OCI-LY3 (cell line): ENCODE results near the gene ARHGAP12.

ENCODE experiments used
- EZH2phosphoT487 ChIP-seq: fragments of 200-600 bp; shearing (Covaris generic); IDR thresholded peaks from 2 replicates; pipeline ENCODE4 v1.6.1; 2018; ENCODE audit warnings: antibody characterized with exemption, mixed run types, low read depth
- TF ChIP-seq, protein P1 (sequence below): fragments of 200-600, 300-600 bp; sonication (generic); IDR thresholded peaks from 2 replicates; pipeline ENCODE4 v1.5.1; 2014; ENCODE audit warnings: antibody characterized with exemption, low read length, low read depth

DNA sequence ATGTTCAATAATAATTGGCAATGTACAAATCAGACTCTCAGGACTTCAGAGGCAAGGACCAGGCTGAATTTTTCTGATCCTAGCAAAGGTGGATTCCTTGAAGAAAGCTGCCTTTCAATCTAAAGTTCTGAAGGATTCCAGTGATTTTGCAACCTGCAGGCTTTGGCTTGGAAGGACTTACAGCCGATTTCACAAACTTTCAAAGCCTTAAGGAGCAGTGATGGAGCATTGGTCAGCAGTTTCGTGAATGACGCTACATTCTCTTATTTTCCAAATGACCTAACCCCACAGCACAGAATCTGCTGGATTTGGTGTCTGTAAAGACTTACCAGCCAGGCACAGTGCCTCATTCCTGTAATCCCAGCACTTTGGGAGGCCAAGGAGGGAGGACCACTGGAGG, 167.5 kb downstream of the ARHGAP12 start:
- TF ChIP-seq, protein P1, sequence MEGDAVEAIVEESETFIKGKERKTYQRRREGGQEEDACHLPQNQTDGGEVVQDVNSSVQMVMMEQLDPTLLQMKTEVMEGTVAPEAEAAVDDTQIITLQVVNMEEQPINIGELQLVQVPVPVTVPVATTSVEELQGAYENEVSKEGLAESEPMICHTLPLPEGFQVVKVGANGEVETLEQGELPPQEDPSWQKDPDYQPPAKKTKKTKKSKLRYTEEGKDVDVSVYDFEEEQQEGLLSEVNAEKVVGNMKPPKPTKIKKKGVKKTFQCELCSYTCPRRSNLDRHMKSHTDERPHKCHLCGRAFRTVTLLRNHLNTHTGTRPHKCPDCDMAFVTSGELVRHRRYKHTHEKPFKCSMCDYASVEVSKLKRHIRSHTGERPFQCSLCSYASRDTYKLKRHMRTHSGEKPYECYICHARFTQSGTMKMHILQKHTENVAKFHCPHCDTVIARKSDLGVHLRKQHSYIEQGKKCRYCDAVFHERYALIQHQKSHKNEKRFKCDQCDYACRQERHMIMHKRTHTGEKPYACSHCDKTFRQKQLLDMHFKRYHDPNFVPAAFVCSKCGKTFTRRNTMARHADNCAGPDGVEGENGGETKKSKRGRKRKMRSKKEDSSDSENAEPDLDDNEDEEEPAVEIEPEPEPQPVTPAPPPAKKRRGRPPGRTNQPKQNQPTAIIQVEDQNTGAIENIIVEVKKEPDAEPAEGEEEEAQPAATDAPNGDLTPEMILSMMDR: no peak
- TF ChIP-seq EZH2phosphoT487: no peak
